SK-N-SH (cell line): ENCODE data around the gene TSPAN7. TPM values are rescaled to one million over a fixed set of nuclear protein-coding genes. Genes with fewer than 3 reads are reported as not detected.

Source experiments
- CTCF ChIA-PET: fragments of 300-600, 350-600 bp; formaldehyde crosslinking; extraction: SDS; loops from one replicate; lab custom pipeline; 2021; lab: Yijun Ruan, JAX
- POLR2A ChIA-PET: fragments of 350-600 bp; sonication (Branson Sonifier 250); formaldehyde crosslinking; extraction: SDS; loops from one replicate; lab custom pipeline; 2020; ENCODE audit warnings: antibody characterized with exemption, inconsistent platforms; lab: Yijun Ruan, JAX
- DNase-seq: peaks from one replicate; pipeline ENCODE4 v3.0.0; 2012
- H2AFZ ChIP-seq: fragments of 200-600 bp; sonication (generic); 2 replicates; pipeline ENCODE4 v1.8.1; 2016; ENCODE audit warnings: antibody characterized with exemption, mild to moderate bottlenecking, low read depth
- H3F3A ChIP-seq: fragments of 200-600 bp; sonication (generic); replicated peaks from 2 replicates; pipeline ENCODE3; 2016; ENCODE audit warnings: antibody characterized with exemption, mild to moderate bottlenecking; ENCODE audit not compliant: insufficient read depth
- H3K27ac ChIP-seq, 2 experiments: fragments of 200-500 bp in 1 of 2; fragments of 200-600 bp in 1 of 2; sonication (Bioruptor generic) in 1 of 2; sonication (generic), shearing (Covaris generic) in 1 of 2; 2 replicates each; pipeline versions ENCODE4 v1.5.1 to v1.6.1; 2014 to 2016; ENCODE audit warnings: low read depth in 2 of 2, inconsistent platforms in 1 of 2, low read length in 1 of 2, mild to moderate bottlenecking in 1 of 2, mixed read lengths in 1 of 2
- H3K27me3 ChIP-seq: fragments of 200-600 bp; sonication (generic), shearing (Covaris generic); 2 replicates; pipeline ENCODE4 v1.6.1; 2016; ENCODE audit warnings: mixed run types; ENCODE audit not compliant: insufficient read depth
- H3K36me3 ChIP-seq, 2 experiments: fragments of 200-500 bp in 1 of 2; fragments of 200-600 bp in 1 of 2; sonication (Bioruptor generic) in 1 of 2; sonication (generic) in 1 of 2; replicated peaks in 1 of 2; 2 replicates each; pipeline versions ENCODE3 to v1.5.1; 2014 to 2016; ENCODE audit warnings: low read length in 1 of 2, mild to moderate bottlenecking in 1 of 2; ENCODE audit not compliant: insufficient read depth in 2 of 2, control insufficient read depth in 1 of 2
- H3K4me1 ChIP-seq, 2 experiments: fragments of 200-500 bp in 1 of 2; fragments of 200-600 bp in 1 of 2; sonication (Bioruptor generic) in 1 of 2; sonication (generic), shearing (Covaris generic) in 1 of 2; 2 replicates each; pipeline versions ENCODE4 v1.5.1 to v1.6.1; 2014 to 2016; ENCODE audit warnings: low read depth in 1 of 2, low read length in 1 of 2, mixed run types in 1 of 2; ENCODE audit not compliant: insufficient read depth in 2 of 2, control insufficient read depth in 1 of 2
- H3K4me2 ChIP-seq: fragments of 200-600 bp; sonication (generic), shearing (Covaris generic); 2 replicates; pipeline ENCODE4 v1.6.1; 2017; ENCODE audit warnings: mixed run types
- H3K4me3 ChIP-seq, 2 experiments: fragments of 200-500 bp in 1 of 2; fragments of 200-600 bp in 1 of 2; sonication (Bioruptor generic) in 1 of 2; sonication (generic), shearing (Covaris generic) in 1 of 2; 2 replicates each; pipeline versions ENCODE4 v1.5.1 to v1.8.1; 2014 to 2016; ENCODE audit warnings: low read depth in 2 of 2, inconsistent platforms in 1 of 2, low read length in 1 of 2, mild to moderate bottlenecking in 1 of 2, mixed read lengths in 1 of 2, moderate library complexity in 1 of 2
- H3K79me2 ChIP-seq: fragments of 200-600 bp; sonication (generic); 2 replicates; pipeline ENCODE4 v1.8.1; 2017; ENCODE audit warnings: mild to moderate bottlenecking; ENCODE audit not compliant: insufficient read depth
- H3K9ac ChIP-seq: fragments of 200-600 bp; sonication (generic); 2 replicates; pipeline ENCODE4 v1.6.1; 2017; ENCODE audit warnings: mixed run types
- H3K9me2 ChIP-seq: fragments of 200-600 bp; sonication (generic); 2 replicates; pipeline ENCODE4 v1.6.1; 2017; ENCODE audit warnings: mixed run types
- H3K9me3 ChIP-seq: fragments of 200-600 bp; sonication (generic); 2 replicates; pipeline ENCODE4 v1.6.1; 2017; ENCODE audit warnings: mixed run types, mild to moderate bottlenecking, moderate library complexity
- H4K20me1 ChIP-seq: fragments of 200-600 bp; sonication (generic); 2 replicates; pipeline ENCODE4 v1.6.1; 2017; ENCODE audit warnings: mild to moderate bottlenecking, mixed run types; ENCODE audit not compliant: insufficient read depth
- FOSL2 ChIP-seq: IDR thresholded peaks from 2 replicates; pipeline ENCODE4 v1.4.0; 2012; ENCODE audit warnings: low read depth, mild to moderate bottlenecking, moderate library complexity, borderline replicate concordance
- GABPA ChIP-seq: IDR thresholded peaks from 2 replicates; pipeline ENCODE4 v1.4.0; 2012; ENCODE audit warnings: low read depth, mild to moderate bottlenecking
- RAD21 ChIP-seq: IDR thresholded peaks from 2 replicates; pipeline ENCODE4 v1.6.1; 2012; ENCODE audit warnings: mild to moderate bottlenecking, low read length
- RFX5 ChIP-seq: IDR thresholded peaks from 2 replicates; pipeline ENCODE4 v1.6.1; 2012; ENCODE audit warnings: mild to moderate bottlenecking, improper control_type of control experiment, low read length
- RXRA ChIP-seq: IDR thresholded peaks from 2 replicates; pipeline ENCODE4 v1.4.0; 2012; ENCODE audit warnings: low read depth, mild to moderate bottlenecking, borderline replicate concordance
- SIN3A ChIP-seq: IDR thresholded peaks from 2 replicates; pipeline ENCODE4 v1.6.1; 2012; ENCODE audit warnings: low read depth, mild to moderate bottlenecking, low read length, moderate library complexity, borderline replicate concordance
- SMC3 ChIP-seq: IDR thresholded peaks from 2 replicates; pipeline ENCODE4 v1.6.1; 2012; ENCODE audit warnings: low read depth, low read length, improper control_type of control experiment
- YY1 ChIP-seq: IDR thresholded peaks from 2 replicates; pipeline ENCODE4 v1.4.0; 2012; ENCODE audit warnings: low read depth, mild to moderate bottlenecking
- WGBS: methylation state at CpG from one replicate; pipeline ENCODE4 v1.1.6; 2017; ENCODE audit warnings: low lambda C conversion rate; 5-methylcytosine and 5-hydroxymethylcytosine counted together
- polyA plus RNA-seq, 3 experiments: library from polyadenylated mRNA; depleted of rRNA; stranded (reverse); fragments of >200 nt; gene quantifications; 2 replicates each; pipeline ENCODE4 v1.2.3, GENCODE V29; 2012
- TF ChIP-seq, protein P1 (sequence below): IDR thresholded peaks from 2 replicates; pipeline ENCODE4 v1.4.0; 2012; ENCODE audit warnings: low read depth, borderline replicate concordance
- TF ChIP-seq, protein P2 (sequence below): IDR thresholded peaks from 2 replicates; pipeline ENCODE4; 2012
- TF ChIP-seq, protein P3 (sequence below): fragments of 200-600 bp; sonication (generic); IDR thresholded peaks from 2 replicates; pipeline ENCODE4 v1.6.1; 2017; ENCODE audit warnings: antibody characterized with exemption, mild to moderate bottlenecking, moderate library complexity
- TF ChIP-seq, protein P4 (sequence below): IDR thresholded peaks from 2 replicates; pipeline ENCODE4 v1.6.1; 2012; ENCODE audit warnings: mild to moderate bottlenecking, low read depth, low read length, moderate library complexity
- TF ChIP-seq, protein P5 (sequence below): fragments of 150-350 bp; IDR thresholded peaks from 2 replicates; pipeline ENCODE4 v1.6.1; 2017; ENCODE audit warnings: antibody characterized with exemption, low read length, low read depth, borderline replicate concordance

TSPAN7 gene
- polyA plus RNA-seq, 1 of the 3 experiments (the other 2 are of a cell fraction), result 0.39 TPM

DNA sequence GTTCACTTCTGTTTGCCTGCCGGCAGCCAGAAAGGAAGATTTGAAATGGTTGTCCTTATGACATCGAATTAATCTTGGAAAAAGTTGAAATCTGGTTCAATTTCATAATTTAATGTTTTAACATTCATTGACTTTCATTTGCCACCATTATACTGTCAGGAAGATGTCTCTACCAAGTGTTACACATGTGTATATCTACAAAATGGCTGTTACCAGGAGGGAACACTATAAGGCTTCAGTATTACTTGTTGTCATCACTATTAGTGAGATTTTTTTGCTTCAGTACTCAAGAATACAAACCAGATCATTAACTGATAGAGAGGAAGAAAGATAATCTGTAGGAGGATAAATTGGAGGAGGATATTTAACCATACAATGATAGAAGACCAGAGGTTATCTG is 71.2 kb downstream of the TSPAN7 start:
- no peak overlapping the region for H3K9ac ChIP-seq
- WGBS, result 20% methylated on average over 2 of the region's 2 CpGs

DNA sequence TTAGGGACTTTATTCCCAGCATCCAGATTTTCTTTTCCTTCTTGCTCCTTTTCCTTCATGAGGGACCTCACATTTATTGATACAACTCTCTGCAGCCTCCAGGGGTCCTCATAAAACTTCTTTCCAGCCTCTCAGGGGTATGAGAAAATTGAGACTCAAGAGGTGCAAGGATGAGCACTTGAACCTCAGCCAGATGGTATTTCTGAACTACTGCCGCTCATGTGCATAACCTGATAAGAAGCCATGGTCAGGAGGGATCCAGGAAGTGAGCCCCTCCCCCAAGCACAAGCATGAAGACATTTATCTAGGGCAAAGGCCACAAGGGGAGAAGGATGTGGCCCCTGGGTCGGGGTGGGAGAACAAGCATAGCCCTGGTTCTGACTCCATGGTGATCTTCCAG is 73.3 kb downstream of the TSPAN7 start:
- ChIA-PET POLR2A (no interaction called here), CTCF (no interaction called here)
- no peak for DNase-seq
- no peak overlapping the region for H3K4me3 ChIP-seq
- H3K27ac ChIP-seq, result no peak overlapping the region
- H3K9me3 ChIP-seq, result no peaks in the 10 kb centered on the region
- H3K9ac ChIP-seq, result no peak overlapping the region
- no peak overlapping the region for H3K4me2 ChIP-seq
- 26% methylated on average over 2 of the region's 2 CpGs for WGBS
- H4K20me1 ChIP-seq, result no peaks in the 10 kb centered on the region
- no peak overlapping the region for H2AFZ ChIP-seq
- peaks cover 0 to 4% of the 10 kb centered on the region in 2 experiments; a peak in 1 of 4 replicates for H3K4me1 ChIP-seq
- peaks cover 4% of the 10 kb centered on the region; the same call in 1 of the 2 replicates for H3K27me3 ChIP-seq
- H3K79me2 ChIP-seq, result no peaks in the 10 kb centered on the region
- H3K9me2 ChIP-seq, result no peaks in the 10 kb centered on the region
- no peaks in the 10 kb centered on the region for H3K36me3 ChIP-seq
- H3F3A ChIP-seq, result no peaks in the 10 kb centered on the region
- TF ChIP-seq RAD21, result no peak
- TF ChIP-seq, protein P1, sequence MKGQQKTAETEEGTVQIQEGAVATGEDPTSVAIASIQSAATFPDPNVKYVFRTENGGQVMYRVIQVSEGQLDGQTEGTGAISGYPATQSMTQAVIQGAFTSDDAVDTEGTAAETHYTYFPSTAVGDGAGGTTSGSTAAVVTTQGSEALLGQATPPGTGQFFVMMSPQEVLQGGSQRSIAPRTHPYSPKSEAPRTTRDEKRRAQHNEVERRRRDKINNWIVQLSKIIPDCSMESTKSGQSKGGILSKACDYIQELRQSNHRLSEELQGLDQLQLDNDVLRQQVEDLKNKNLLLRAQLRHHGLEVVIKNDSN, result no peak
- no peak for TF ChIP-seq SIN3A
- TF ChIP-seq SMC3, result no peak
- TF ChIP-seq FOSL2, result no peak
- TF ChIP-seq, protein P2, sequence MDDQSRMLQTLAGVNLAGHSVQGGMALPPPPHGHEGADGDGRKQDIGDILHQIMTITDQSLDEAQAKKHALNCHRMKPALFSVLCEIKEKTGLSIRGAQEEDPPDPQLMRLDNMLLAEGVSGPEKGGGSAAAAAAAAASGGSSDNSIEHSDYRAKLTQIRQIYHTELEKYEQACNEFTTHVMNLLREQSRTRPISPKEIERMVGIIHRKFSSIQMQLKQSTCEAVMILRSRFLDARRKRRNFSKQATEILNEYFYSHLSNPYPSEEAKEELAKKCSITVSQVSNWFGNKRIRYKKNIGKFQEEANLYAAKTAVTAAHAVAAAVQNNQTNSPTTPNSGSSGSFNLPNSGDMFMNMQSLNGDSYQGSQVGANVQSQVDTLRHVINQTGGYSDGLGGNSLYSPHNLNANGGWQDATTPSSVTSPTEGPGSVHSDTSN, result no peak
- TF ChIP-seq, protein P3, sequence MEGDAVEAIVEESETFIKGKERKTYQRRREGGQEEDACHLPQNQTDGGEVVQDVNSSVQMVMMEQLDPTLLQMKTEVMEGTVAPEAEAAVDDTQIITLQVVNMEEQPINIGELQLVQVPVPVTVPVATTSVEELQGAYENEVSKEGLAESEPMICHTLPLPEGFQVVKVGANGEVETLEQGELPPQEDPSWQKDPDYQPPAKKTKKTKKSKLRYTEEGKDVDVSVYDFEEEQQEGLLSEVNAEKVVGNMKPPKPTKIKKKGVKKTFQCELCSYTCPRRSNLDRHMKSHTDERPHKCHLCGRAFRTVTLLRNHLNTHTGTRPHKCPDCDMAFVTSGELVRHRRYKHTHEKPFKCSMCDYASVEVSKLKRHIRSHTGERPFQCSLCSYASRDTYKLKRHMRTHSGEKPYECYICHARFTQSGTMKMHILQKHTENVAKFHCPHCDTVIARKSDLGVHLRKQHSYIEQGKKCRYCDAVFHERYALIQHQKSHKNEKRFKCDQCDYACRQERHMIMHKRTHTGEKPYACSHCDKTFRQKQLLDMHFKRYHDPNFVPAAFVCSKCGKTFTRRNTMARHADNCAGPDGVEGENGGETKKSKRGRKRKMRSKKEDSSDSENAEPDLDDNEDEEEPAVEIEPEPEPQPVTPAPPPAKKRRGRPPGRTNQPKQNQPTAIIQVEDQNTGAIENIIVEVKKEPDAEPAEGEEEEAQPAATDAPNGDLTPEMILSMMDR, result no peak
- TF ChIP-seq, protein P4, sequence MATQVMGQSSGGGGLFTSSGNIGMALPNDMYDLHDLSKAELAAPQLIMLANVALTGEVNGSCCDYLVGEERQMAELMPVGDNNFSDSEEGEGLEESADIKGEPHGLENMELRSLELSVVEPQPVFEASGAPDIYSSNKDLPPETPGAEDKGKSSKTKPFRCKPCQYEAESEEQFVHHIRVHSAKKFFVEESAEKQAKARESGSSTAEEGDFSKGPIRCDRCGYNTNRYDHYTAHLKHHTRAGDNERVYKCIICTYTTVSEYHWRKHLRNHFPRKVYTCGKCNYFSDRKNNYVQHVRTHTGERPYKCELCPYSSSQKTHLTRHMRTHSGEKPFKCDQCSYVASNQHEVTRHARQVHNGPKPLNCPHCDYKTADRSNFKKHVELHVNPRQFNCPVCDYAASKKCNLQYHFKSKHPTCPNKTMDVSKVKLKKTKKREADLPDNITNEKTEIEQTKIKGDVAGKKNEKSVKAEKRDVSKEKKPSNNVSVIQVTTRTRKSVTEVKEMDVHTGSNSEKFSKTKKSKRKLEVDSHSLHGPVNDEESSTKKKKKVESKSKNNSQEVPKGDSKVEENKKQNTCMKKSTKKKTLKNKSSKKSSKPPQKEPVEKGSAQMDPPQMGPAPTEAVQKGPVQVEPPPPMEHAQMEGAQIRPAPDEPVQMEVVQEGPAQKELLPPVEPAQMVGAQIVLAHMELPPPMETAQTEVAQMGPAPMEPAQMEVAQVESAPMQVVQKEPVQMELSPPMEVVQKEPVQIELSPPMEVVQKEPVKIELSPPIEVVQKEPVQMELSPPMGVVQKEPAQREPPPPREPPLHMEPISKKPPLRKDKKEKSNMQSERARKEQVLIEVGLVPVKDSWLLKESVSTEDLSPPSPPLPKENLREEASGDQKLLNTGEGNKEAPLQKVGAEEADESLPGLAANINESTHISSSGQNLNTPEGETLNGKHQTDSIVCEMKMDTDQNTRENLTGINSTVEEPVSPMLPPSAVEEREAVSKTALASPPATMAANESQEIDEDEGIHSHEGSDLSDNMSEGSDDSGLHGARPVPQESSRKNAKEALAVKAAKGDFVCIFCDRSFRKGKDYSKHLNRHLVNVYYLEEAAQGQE, result no peak
- no peak for TF ChIP-seq RXRA

More for the DNA sequence above, 71.2 kb downstream of the TSPAN7 start:
- Histone ChIP-seq H3K9me2 (no peaks in the 10 kb centered on the region), H4K20me1 (no peaks in the 10 kb centered on the region), H3F3A (no peaks in the 10 kb centered on the region), H3K4me2 (no peak overlapping the region), H3K79me2 (no peaks in the 10 kb centered on the region), H3K27ac (no peak overlapping the region), H2AFZ (no peak overlapping the region; the same call in 1 of the 2 replicates), H3K4me1 (peaks cover 0 to 3% of the 10 kb centered on the region in 2 experiments; a peak in 1 of 4 replicates)
- ChIA-PET CTCF (no interaction called here), POLR2A (no interaction called here)
- no peak for DNase-seq
- TF ChIP-seq YY1 (no peak), RFX5 (no peak), GABPA (no peak)
- TF ChIP-seq, protein P5, sequence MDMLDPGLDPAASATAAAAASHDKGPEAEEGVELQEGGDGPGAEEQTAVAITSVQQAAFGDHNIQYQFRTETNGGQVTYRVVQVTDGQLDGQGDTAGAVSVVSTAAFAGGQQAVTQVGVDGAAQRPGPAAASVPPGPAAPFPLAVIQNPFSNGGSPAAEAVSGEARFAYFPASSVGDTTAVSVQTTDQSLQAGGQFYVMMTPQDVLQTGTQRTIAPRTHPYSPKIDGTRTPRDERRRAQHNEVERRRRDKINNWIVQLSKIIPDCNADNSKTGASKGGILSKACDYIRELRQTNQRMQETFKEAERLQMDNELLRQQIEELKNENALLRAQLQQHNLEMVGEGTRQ, result no peak
- TF ChIP-seq, protein P4, result no peak
- TF ChIP-seq, all 33 proteins: peak for 0
- no peaks in the 10 kb centered on the region for H3K36me3 ChIP-seq
- H3K9me3 ChIP-seq, result no peaks in the 10 kb centered on the region
- H3K27me3 ChIP-seq, result peaks cover 2% of the 10 kb centered on the region; the same call in 1 of the 2 replicates
- H3K4me3 ChIP-seq, result no peak overlapping the region
